Measurements from ENCODE around the gene MYOZ1. TPM values are rescaled to one million over a fixed set of nuclear protein-coding genes. Genes with fewer than 3 reads are reported as not detected.
"Not testable (repeated sequence)": the region's sequence is repeated elsewhere in the genome, so short reads cannot be mapped to it uniquely, and the experiment has no call there.

Gene MYOZ1
- total RNA-seq, 1 experiment from 2014 or later: 2.4 TPM

GRCh38 chr10:73689596-73689995 lies 48.3 kb upstream of the MYOZ1 start:
- H4K91ac ChIP-seq (ENCODE audit: insufficient read length, low read depth, low read length): not testable (repeated sequence)
- peaks cover 12 to 23% (median 13%) of the 10 kb centered on the region in 3 experiments; a peak in 5 of 7 replicates for H3K36me3 Mint-ChIP-seq (ENCODE audit: insufficient read depth in 1 of 3, low read depth in 3 of 3)

GRCh38 chr10:73687641-73688040 lies 46.4 kb upstream of the MYOZ1 start:
- H3K4me2 ChIP-seq (ENCODE audit: insufficient read depth, insufficient read length, low read length); H3K27ac ChIP-seq (ENCODE audit: insufficient read length, low read depth, low read length); H2BK12ac ChIP-seq (ENCODE audit: insufficient read length, low read depth, low read length); H3K23me2 ChIP-seq (ENCODE audit: insufficient read length, low read depth, low read length, poor library complexity, severe bottlenecking); H4K8ac ChIP-seq (replicated peaks; ENCODE audit: insufficient read length, low read depth, low read length); H3K4ac ChIP-seq (ENCODE audit: low read depth, low read length); H2AK5ac ChIP-seq (ENCODE audit: insufficient read length, low read length); H4K20me1 ChIP-seq (ENCODE audit: control insufficient read depth, insufficient read depth, insufficient read length); H3K27me3 Mint-ChIP-seq (ENCODE audit: low read depth); H3K4me1 ChIP-seq (ENCODE audit: insufficient read depth, low read length); H3K9me3 Mint-ChIP-seq; H3K56ac ChIP-seq (ENCODE audit: insufficient read length, low read depth, low read length); H2BK5ac ChIP-seq (ENCODE audit: insufficient read length, low read length); H3T11ph ChIP-seq (ENCODE audit: low read length); H3K9ac ChIP-seq (ENCODE audit: extremely low read depth, insufficient read length, low read length); H3K4me1 Mint-ChIP-seq; H2BK120ac ChIP-seq (ENCODE audit: low read depth, low read length, poor library complexity, severe bottlenecking); DNase-seq; H4K5ac ChIP-seq (ENCODE audit: insufficient read length, low read depth, low read length); H4K91ac ChIP-seq (ENCODE audit: insufficient read length, low read depth, low read length); H3K14ac ChIP-seq (ENCODE audit: insufficient read depth, low read length); H3K79me2 ChIP-seq (ENCODE audit: insufficient read depth, low read length); H2BK15ac ChIP-seq (ENCODE audit: low read depth, low read length); H3K79me1 ChIP-seq (ENCODE audit: insufficient read depth, low read depth, low read length, poor library complexity, severe bottlenecking); H3K27me3 ChIP-seq (ENCODE audit: insufficient read depth, low read length); H3K27ac Mint-ChIP-seq; H3K9me3 ChIP-seq (ENCODE audit: control insufficient read depth, low read depth, low read length); H3K23ac ChIP-seq (ENCODE audit: insufficient read length, low read depth, low read length); H2AFZ ChIP-seq (ENCODE audit: low read length); H3K4me3 Mint-ChIP-seq; H2BK20ac ChIP-seq (ENCODE audit: low read depth, low read length, poor library complexity, severe bottlenecking); H3K18ac ChIP-seq (ENCODE audit: insufficient read length, low read depth, low read length): not testable (repeated sequence)
- H3K36me3 Mint-ChIP-seq (ENCODE audit: insufficient read depth in 1 of 3, low read depth in 3 of 3): peaks cover 12 to 23% (median 13%) of the 10 kb centered on the region in 3 experiments; a peak in 5 of 7 replicates
- no CpG with 5 or more reads among the region's 1 CpG for WGBS (ENCODE audit: extremely low coverage, insufficient read length, low lambda C conversion rate)

More at GRCh38 chr10:73689596-73689995, 48.3 kb upstream of the MYOZ1 start:
- no CpG with 5 or more reads among the region's 28 CpGs for WGBS (ENCODE audit: extremely low coverage, insufficient read length, low lambda C conversion rate)
- H3K4ac ChIP-seq (ENCODE audit: low read depth, low read length); H2BK12ac ChIP-seq (ENCODE audit: insufficient read length, low read depth, low read length); H3K56ac ChIP-seq (ENCODE audit: insufficient read length, low read depth, low read length); H3K79me1 ChIP-seq (ENCODE audit: insufficient read depth, low read depth, low read length, poor library complexity, severe bottlenecking); H3K23ac ChIP-seq (ENCODE audit: insufficient read length, low read depth, low read length); H3K27ac Mint-ChIP-seq; H3K4me3 Mint-ChIP-seq; H4K8ac ChIP-seq (replicated peaks; ENCODE audit: insufficient read length, low read depth, low read length); H3K27me3 Mint-ChIP-seq (ENCODE audit: low read depth); H3K14ac ChIP-seq (ENCODE audit: insufficient read depth, low read length); H3K23me2 ChIP-seq (ENCODE audit: insufficient read length, low read depth, low read length, poor library complexity, severe bottlenecking); H3K27me3 ChIP-seq (ENCODE audit: insufficient read depth, low read length); H2BK120ac ChIP-seq (ENCODE audit: low read depth, low read length, poor library complexity, severe bottlenecking); DNase-seq; H2BK15ac ChIP-seq (ENCODE audit: low read depth, low read length); H2AFZ ChIP-seq (ENCODE audit: low read length); H3T11ph ChIP-seq (ENCODE audit: low read length); H3K9ac ChIP-seq (ENCODE audit: extremely low read depth, insufficient read length, low read length); H3K4me1 ChIP-seq (ENCODE audit: insufficient read depth, low read length); H2AK5ac ChIP-seq (ENCODE audit: insufficient read length, low read length); H3K9me3 Mint-ChIP-seq; H3K18ac ChIP-seq (ENCODE audit: insufficient read length, low read depth, low read length); H3K27ac ChIP-seq (ENCODE audit: insufficient read length, low read depth, low read length); H4K5ac ChIP-seq (ENCODE audit: insufficient read length, low read depth, low read length); H4K20me1 ChIP-seq (ENCODE audit: control insufficient read depth, insufficient read depth, insufficient read length); H2BK5ac ChIP-seq (ENCODE audit: insufficient read length, low read length); H2BK20ac ChIP-seq (ENCODE audit: low read depth, low read length, poor library complexity, severe bottlenecking); H3K79me2 ChIP-seq (ENCODE audit: insufficient read depth, low read length); H3K9me3 ChIP-seq (ENCODE audit: control insufficient read depth, low read depth, low read length); H3K4me2 ChIP-seq (ENCODE audit: insufficient read depth, insufficient read length, low read length); H3K4me1 Mint-ChIP-seq: not testable (repeated sequence)
